Endothelial cell of umbilical vein (primary cell): Measurements from ENCODE around the gene ID2. TPM values are rescaled to one million over a fixed set of nuclear protein-coding genes. Genes with fewer than 3 reads are reported as not detected.

Source experiments
- BruUV-seq: library from RNA; stranded (reverse); fragments of 400-500 nt; replicated peaks from 2 replicates; lab custom pipeline; 2021; lab: Mats Ljungman, UMichigan
- CTCF ChIA-PET: fragments of 300-600, 350-600 bp; sonication (Branson Sonifier 250); formaldehyde crosslinking; loops from one replicate; lab custom pipeline; 2021; ENCODE audit warnings: antibody characterized with exemption, inconsistent platforms; lab: Charles Lee
- POLR2A ChIA-PET: fragments of 300-600, 350-600 bp; sonication (Branson Sonifier 250); formaldehyde crosslinking; loops from one replicate; lab custom pipeline; 2021; ENCODE audit warnings: antibody characterized with exemption, inconsistent platforms; lab: Charles Lee
- DNase-seq: peaks from one replicate; pipeline ENCODE4 v3.0.0-alpha.2; 2011; ENCODE audit warnings: low read depth, low spot score
- FAIRE-seq: peaks from 2 replicates; lab custom pipeline; 2011; peaks lifted over from hg19 to GRCh38; lab: Jason Lieb, UNC
- H2AFZ ChIP-seq: 2 replicates; pipeline ENCODE4 v1.6.0; 2012; ENCODE audit warnings: low read depth, low read length, control low read depth, inconsistent platforms
- H3K27ac ChIP-seq: 2 replicates; pipeline ENCODE4 v1.5.1; 2011; ENCODE audit warnings: low read depth, mild to moderate bottlenecking, control low read depth, low read length, moderate library complexity; ENCODE audit not compliant: insufficient read depth
- H3K27me3 ChIP-seq, 2 experiments: 2 replicates each; pipeline versions ENCODE4 v1.6.0 to v1.6.1; 2011; ENCODE audit warnings: low read length in 2 of 2, mixed read lengths in 1 of 2; ENCODE audit not compliant: control insufficient read depth in 2 of 2, insufficient read depth in 2 of 2
- H3K36me3 ChIP-seq, 2 experiments: 2 replicates in 1 of 2; 3 replicates in 1 of 2; pipeline ENCODE4 v1.5.1; 2011; ENCODE audit warnings: low read length in 2 of 2, mild to moderate bottlenecking in 1 of 2, moderate library complexity in 1 of 2; ENCODE audit not compliant: control insufficient read depth in 2 of 2, insufficient read depth in 2 of 2; ENCODE audit errors: extremely low read depth in 1 of 2
- H3K4me1 ChIP-seq: 3 replicates; pipeline ENCODE4 v1.5.1; 2011; ENCODE audit warnings: mild to moderate bottlenecking, low read length; ENCODE audit not compliant: control insufficient read depth, insufficient read depth; ENCODE audit errors: extremely low read depth
- H3K4me2 ChIP-seq: 2 replicates; pipeline ENCODE4 v1.6.1; 2011; ENCODE audit warnings: low read length, control low read depth, mixed read lengths; ENCODE audit not compliant: insufficient read depth
- H3K4me3 ChIP-seq, 3 experiments: fragments of 200-600 bp in 1 of 3; sonication (generic), shearing (Covaris generic) in 1 of 3; replicated peaks in 1 of 3; 2 replicates each; pipeline ENCODE4 v1.5.1; 2011 to 2016; ENCODE audit warnings: control low read depth in 3 of 3, low read length in 3 of 3, mild to moderate bottlenecking in 2 of 3, inconsistent platforms in 1 of 3, low read depth in 1 of 3, moderate library complexity in 1 of 3; ENCODE audit not compliant: insufficient read depth in 1 of 3
- H3K79me2 ChIP-seq: 2 replicates; pipeline ENCODE4 v1.6.0; 2012; ENCODE audit warnings: low read length, inconsistent platforms; ENCODE audit not compliant: control insufficient read depth, insufficient read depth
- H3K9ac ChIP-seq: replicated peaks from 2 replicates; pipeline ENCODE3; 2011; ENCODE audit warnings: low read length, control low read depth; ENCODE audit not compliant: insufficient read depth; ENCODE audit errors: extremely low read depth
- H3K9me1 ChIP-seq: replicated peaks from 3 replicates; pipeline ENCODE4 v1.6.0; 2011; ENCODE audit warnings: mild to moderate bottlenecking, low read length; ENCODE audit not compliant: control insufficient read depth, insufficient read depth; ENCODE audit errors: extremely low read depth
- H3K9me3 ChIP-seq: replicated peaks from 2 replicates; pipeline ENCODE4 v1.5.1; 2012; ENCODE audit warnings: low read length, inconsistent platforms; ENCODE audit not compliant: control insufficient read depth, insufficient read depth
- H4K20me1 ChIP-seq: replicated peaks from 2 replicates; pipeline ENCODE3; 2011; ENCODE audit warnings: mild to moderate bottlenecking, low read length; ENCODE audit not compliant: control insufficient read depth, insufficient read depth; ENCODE audit errors: extremely low read depth
- EZH2 ChIP-seq: IDR thresholded peaks from 2 replicates; pipeline ENCODE4 v1.6.1; 2012; ENCODE audit warnings: borderline replicate concordance, low read depth, mild to moderate bottlenecking, moderate library complexity, low read length, inconsistent platforms; ENCODE audit not compliant: severe bottlenecking
- FOS ChIP-seq: IDR thresholded peaks from 2 replicates; pipeline ENCODE4 v1.6.1; 2011; ENCODE audit warnings: mild to moderate bottlenecking, low read length, moderate library complexity, borderline replicate concordance; ENCODE audit not compliant: insufficient read depth
- GATA2 ChIP-seq: IDR thresholded peaks from 2 replicates; pipeline ENCODE4 v1.7.0; 2011; ENCODE audit warnings: low read depth, mild to moderate bottlenecking, moderate library complexity, mixed read lengths, low read length; ENCODE audit not compliant: insufficient read length, insufficient read depth
- JUN ChIP-seq: IDR thresholded peaks from 2 replicates; pipeline ENCODE4 v1.6.1; 2011; ENCODE audit warnings: borderline replicate concordance, low read depth; ENCODE audit not compliant: insufficient read length, insufficient read depth
- MYC ChIP-seq: IDR thresholded peaks from one replicate; pipeline ENCODE4 v1.6.1; 2011; ENCODE audit warnings: mild to moderate bottlenecking, low read depth, low read length
- POLR2A ChIP-seq: IDR thresholded peaks from 2 replicates; pipeline ENCODE4 v1.6.1; 2012; ENCODE audit warnings: low read depth, mild to moderate bottlenecking, control low read depth, low read length
- POLR2AphosphoS5 ChIP-seq: IDR thresholded peaks from 2 replicates; pipeline ENCODE4 v1.6.1; 2012; ENCODE audit warnings: low read depth, mild to moderate bottlenecking, control low read depth, low read length, moderate library complexity; ENCODE audit not compliant: insufficient read depth
- dilution Hi-C: fragments of 300-500 bp; cut with MboI; formaldehyde crosslinking; loops from one replicate; pipeline ENCODE4 v1.15.0; 2019; ENCODE audit warnings: low sequenced_read_pairs; ENCODE audit not compliant: extremely low pct_ligation_motif_present
- intact Hi-C: fragments of 100-400 bp; cut with micrococcal nuclease; formaldehyde crosslinking; loops from one replicate; pipeline ENCODE4 v1.10.0; 2022
- polyA plus RNA-seq, 4 experiments: library from polyadenylated mRNA; depleted of rRNA in 3 of 4; stranded (reverse) in 3 of 4; unstranded in 1 of 4; fragments of >200 nt; gene quantifications; 2 replicates each; pipeline versions ENCODE4 v1.2.1 to v1.2.3, GENCODE V29; 2011 to 2012; ENCODE audit warnings: missing spikeins in 1 of 4
- total RNA-seq: library from RNA; stranded (reverse); gene quantifications from 2 replicates; pipeline ENCODE4 v1.2.3, GENCODE V29; 2021
- TF ChIP-seq, protein P1 (sequence below), 2 donors: IDR thresholded peaks; 1 replicate in 1 of 2; 2 replicates in 1 of 2; pipeline ENCODE4 v1.5.1; 2011; ENCODE audit warnings: low read length in 2 of 2, mild to moderate bottlenecking in 2 of 2, moderate library complexity in 2 of 2, control low read depth in 1 of 2, inconsistent platforms in 1 of 2, low read depth in 1 of 2; ENCODE audit not compliant: insufficient read depth in 1 of 2; ENCODE audit errors: extremely low read depth in 1 of 2
- TF ChIP-seq, protein P2 (sequence below): IDR thresholded peaks from 2 replicates; pipeline ENCODE4 v1.6.1; 2011; ENCODE audit not compliant: insufficient read depth, insufficient read length

The ID2 gene
- total and polyA plus RNA-seq, 2 donors (not counting 3 experiments of a cell fraction or from before 2014, with no cell fraction given): 4.1 to 29.1 TPM

DNA sequence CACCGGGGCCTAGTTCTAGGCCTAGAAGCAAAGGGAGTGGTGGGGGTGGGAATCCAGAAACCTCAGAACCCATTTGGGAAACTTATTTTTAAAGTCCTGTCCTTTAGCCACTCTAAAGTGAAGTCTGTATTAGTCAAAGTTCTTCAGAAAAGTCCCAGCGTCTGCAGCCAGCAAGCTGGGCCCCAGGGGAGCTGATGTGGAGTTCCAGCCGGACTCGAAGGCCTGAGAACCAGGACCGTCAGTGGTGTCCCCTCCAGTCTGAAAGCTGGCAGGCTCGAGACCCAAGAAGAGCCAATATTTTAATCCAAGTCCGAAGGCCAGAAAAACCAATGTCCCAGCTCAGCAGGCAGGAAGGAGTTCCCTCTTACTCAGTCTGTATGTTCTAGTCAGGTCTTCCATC is 32.4 kb downstream of the ID2 start:
- Histone ChIP-seq H3K27me3 (no peaks in the 10 kb centered on the region), H3K4me1 (no peaks in the 10 kb centered on the region), H3K9me3 (no peaks in the 10 kb centered on the region), H3K27ac (no peak overlapping the region), H3K9me1 (no peaks in the 10 kb centered on the region), H3K4me3 (no peak overlapping the region), H3K9ac (no peak overlapping the region), H4K20me1 (no peaks in the 10 kb centered on the region), H3K36me3 (no peaks in the 10 kb centered on the region), H2AFZ (no peak overlapping the region), H3K79me2 (no peaks in the 10 kb centered on the region), H3K4me2 (no peak overlapping the region)
- FAIRE-seq (no peak), DNase-seq (no peak)
- TF ChIP-seq, protein P1, sequence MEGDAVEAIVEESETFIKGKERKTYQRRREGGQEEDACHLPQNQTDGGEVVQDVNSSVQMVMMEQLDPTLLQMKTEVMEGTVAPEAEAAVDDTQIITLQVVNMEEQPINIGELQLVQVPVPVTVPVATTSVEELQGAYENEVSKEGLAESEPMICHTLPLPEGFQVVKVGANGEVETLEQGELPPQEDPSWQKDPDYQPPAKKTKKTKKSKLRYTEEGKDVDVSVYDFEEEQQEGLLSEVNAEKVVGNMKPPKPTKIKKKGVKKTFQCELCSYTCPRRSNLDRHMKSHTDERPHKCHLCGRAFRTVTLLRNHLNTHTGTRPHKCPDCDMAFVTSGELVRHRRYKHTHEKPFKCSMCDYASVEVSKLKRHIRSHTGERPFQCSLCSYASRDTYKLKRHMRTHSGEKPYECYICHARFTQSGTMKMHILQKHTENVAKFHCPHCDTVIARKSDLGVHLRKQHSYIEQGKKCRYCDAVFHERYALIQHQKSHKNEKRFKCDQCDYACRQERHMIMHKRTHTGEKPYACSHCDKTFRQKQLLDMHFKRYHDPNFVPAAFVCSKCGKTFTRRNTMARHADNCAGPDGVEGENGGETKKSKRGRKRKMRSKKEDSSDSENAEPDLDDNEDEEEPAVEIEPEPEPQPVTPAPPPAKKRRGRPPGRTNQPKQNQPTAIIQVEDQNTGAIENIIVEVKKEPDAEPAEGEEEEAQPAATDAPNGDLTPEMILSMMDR (IDR thresholded peaks at IDR 0.05; ENCODE audit: extremely low read depth in 1 of 2, insufficient read depth in 1 of 2, low read depth in 1 of 2, low read length in 2 of 2): no peak
- TF ChIP-seq EZH2 (no peak), GATA2 (no peak), POLR2A (no peak), FOS (no peak), MYC (no peak), POLR2AphosphoS5 (no peak), JUN (no peak)
- TF ChIP-seq, protein P2, sequence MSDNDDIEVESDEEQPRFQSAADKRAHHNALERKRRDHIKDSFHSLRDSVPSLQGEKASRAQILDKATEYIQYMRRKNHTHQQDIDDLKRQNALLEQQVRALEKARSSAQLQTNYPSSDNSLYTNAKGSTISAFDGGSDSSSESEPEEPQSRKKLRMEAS: no peak
- no TSS peak for BruUV-seq
- ChIA-PET POLR2A (no interaction called here), CTCF (no interaction called here)
- dilution Hi-C loops: no loop called here
- intact Hi-C loops: no loop called here
